ENCODE measurements around the gene SCN5A. TPM values are rescaled to one million over a fixed set of nuclear protein-coding genes. Genes with fewer than 3 reads are reported as not detected.

SCN5A gene
- total and polyA plus RNA-seq, 2 experiments from 2014 or later: 10.2 to 10.6 TPM

DNA sequence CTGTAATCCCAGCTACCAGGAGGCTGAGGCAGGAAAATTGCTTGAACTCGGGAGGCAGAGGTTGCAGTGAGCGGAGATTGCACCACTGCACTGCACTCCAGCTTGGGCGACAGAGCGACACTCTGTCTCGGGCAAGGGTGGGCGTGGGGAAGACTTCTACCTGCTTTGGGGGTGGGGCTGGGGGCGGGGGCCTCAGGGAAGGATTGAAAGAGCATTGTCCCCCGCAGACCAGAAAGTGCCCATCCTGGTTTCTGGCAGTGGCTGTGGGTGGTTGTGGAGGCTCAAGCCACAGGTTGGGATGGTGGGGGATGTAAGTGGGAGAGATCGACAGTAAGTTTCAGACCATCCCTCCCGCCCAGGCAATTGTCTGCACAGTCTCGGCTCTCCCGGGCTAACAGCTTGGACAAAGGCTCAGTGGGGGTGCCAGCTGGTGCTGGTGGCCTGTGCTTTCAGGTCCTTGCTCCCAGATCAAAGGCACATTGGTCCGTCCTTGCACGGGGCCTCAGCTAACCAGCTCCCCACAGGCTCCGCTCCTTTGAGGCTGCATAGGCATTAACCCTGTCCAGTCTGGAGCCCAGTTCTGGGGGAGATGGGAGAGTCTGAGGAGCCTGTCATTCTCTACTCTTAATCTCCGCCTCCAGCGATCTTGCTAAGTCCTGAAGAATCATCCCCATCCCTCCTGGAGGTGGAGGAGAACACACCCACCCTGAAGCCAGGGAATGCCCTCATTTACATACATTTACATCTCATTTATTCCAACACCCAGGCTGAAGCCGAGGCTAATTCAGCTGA lies 8.6 kb downstream of the SCN5A start:
- 0 out of 2 replicates have a peak, but pooled peaks cover 4% of the 10 kb centered on the region for H4K20me1 ChIP-seq (replicated peaks; ENCODE audit: insufficient read depth)
- H3K4me2 ChIP-seq: peak overlapping the region; percentile 40
- no peaks in the 10 kb centered on the region for H3K36me3 ChIP-seq (ENCODE audit: insufficient read depth)
- H3K27ac Mint-ChIP-seq: no peak overlapping the region
- H3K79me2 ChIP-seq (replicated peaks; ENCODE audit: insufficient read depth): no peaks in the 10 kb centered on the region
- no peaks in the 10 kb centered on the region for H3K9me2 ChIP-seq (ENCODE audit: insufficient read depth)
- ATAC-seq (peak; percentile 84), DNase-seq (ENCODE audit: low spot score) (peak; percentile 90)
- H3K27me3 Mint-ChIP-seq (ENCODE audit: insufficient read depth, low read depth, poor library complexity): peaks cover 15% of the 10 kb centered on the region
- no peak overlapping the region for H2AFZ ChIP-seq
- no peak overlapping the region for H3K27ac ChIP-seq (ENCODE audit: low read depth)
- peak overlapping the region; percentile 48 for H3K4me3 Mint-ChIP-seq
- H3K4me1 Mint-ChIP-seq: peaks cover 46% of the 10 kb centered on the region
- no peaks in the 10 kb centered on the region for H3F3A ChIP-seq (replicated peaks; ENCODE audit: low read depth)
- TF ChIP-seq CTCF (conservative IDR thresholded peaks at IDR 0.05; ENCODE audit: low read depth in 2 of 2): no peak
- TF ChIP-seq ETS1 (IDR thresholded peaks at IDR 0.05): no peak
- no peak for TF ChIP-seq STAT1 (IDR thresholded peaks at IDR 0.05; ENCODE audit: unreplicated experiment)
- TF ChIP-seq, protein P1, sequence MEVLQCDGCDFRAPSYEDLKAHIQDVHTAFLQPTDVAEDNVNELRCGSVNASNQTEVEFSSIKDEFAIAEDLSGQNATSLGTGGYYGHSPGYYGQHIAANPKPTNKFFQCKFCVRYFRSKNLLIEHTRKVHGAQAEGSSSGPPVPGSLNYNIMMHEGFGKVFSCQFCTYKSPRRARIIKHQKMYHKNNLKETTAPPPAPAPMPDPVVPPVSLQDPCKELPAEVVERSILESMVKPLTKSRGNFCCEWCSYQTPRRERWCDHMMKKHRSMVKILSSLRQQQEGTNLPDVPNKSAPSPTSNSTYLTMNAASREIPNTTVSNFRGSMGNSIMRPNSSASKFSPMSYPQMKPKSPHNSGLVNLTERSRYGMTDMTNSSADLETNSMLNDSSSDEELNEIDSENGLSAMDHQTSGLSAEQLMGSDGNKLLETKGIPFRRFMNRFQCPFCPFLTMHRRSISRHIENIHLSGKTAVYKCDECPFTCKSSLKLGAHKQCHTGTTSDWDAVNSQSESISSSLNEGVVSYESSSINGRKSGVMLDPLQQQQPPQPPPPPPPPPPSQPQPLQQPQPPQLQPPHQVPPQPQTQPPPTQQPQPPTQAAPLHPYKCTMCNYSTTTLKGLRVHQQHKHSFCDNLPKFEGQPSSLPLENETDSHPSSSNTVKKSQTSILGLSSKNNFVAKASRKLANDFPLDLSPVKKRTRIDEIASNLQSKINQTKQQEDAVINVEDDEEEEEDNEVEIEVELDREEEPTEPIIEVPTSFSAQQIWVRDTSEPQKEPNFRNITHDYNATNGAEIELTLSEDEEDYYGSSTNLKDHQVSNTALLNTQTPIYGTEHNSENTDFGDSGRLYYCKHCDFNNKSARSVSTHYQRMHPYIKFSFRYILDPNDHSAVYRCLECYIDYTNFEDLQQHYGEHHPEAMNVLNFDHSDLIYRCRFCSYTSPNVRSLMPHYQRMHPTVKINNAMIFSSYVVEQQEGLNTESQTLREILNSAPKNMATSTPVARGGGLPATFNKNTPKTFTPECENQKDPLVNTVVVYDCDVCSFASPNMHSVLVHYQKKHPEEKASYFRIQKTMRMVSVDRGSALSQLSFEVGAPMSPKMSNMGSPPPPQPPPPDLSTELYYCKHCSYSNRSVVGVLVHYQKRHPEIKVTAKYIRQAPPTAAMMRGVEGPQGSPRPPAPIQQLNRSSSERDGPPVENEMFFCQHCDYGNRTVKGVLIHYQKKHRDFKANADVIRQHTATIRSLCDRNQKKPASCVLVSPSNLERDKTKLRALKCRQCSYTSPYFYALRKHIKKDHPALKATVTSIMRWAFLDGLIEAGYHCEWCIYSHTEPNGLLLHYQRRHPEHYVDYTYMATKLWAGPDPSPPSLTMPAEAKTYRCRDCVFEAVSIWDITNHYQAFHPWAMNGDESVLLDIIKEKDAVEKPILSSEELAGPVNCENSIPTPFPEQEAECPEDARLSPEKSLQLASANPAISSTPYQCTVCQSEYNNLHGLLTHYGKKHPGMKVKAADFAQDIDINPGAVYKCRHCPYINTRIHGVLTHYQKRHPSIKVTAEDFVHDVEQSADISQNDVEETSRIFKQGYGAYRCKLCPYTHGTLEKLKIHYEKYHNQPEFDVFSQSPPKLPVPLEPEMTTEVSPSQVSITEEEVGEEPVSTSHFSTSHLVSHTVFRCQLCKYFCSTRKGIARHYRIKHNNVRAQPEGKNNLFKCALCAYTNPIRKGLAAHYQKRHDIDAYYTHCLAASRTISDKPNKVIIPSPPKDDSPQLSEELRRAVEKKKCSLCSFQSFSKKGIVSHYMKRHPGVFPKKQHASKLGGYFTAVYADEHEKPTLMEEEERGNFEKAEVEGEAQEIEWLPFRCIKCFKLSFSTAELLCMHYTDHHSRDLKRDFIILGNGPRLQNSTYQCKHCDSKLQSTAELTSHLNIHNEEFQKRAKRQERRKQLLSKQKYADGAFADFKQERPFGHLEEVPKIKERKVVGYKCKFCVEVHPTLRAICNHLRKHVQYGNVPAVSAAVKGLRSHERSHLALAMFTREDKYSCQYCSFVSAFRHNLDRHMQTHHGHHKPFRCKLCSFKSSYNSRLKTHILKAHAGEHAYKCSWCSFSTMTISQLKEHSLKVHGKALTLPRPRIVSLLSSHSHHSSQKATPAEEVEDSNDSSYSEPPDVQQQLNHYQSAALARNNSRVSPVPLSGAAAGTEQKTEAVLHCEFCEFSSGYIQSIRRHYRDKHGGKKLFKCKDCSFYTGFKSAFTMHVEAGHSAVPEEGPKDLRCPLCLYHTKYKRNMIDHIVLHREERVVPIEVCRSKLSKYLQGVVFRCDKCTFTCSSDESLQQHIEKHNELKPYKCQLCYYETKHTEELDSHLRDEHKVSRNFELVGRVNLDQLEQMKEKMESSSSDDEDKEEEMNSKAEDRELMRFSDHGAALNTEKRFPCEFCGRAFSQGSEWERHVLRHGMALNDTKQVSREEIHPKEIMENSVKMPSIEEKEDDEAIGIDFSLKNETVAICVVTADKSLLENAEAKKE (CRISPR knock-in tag; IDR thresholded peaks at IDR 0.05): peak; percentile 18; the same call in 1 of the 2 replicates
- no peak for TF ChIP-seq EZH2 (IDR thresholded peaks at IDR 0.05; ENCODE audit: low read depth, unreplicated experiment)
- TF ChIP-seq ZNF114 (CRISPR knock-in tag; IDR thresholded peaks at IDR 0.05): no peak
- TF ChIP-seq CREB1 (CRISPR knock-in tag; IDR thresholded peaks at IDR 0.05; ENCODE audit: low read depth): no peak
- no peak for TF ChIP-seq JUNB (IDR thresholded peaks at IDR 0.05; ENCODE audit: unreplicated experiment)
- no peak for TF ChIP-seq EZH2phosphoT487 (IDR thresholded peaks at IDR 0.05; ENCODE audit: unreplicated experiment)
- no peaks in the 10 kb centered on the region for H3K27me3 ChIP-seq (ENCODE audit: insufficient read depth)
- peak overlapping the region; percentile 21 for H3K4me3 ChIP-seq
- H3K4me1 ChIP-seq (ENCODE audit: insufficient read depth): peaks cover 36% of the 10 kb centered on the region
- H3K36me3 Mint-ChIP-seq (ENCODE audit: low read depth): no peaks in the 10 kb centered on the region
- H3K9me3 Mint-ChIP-seq: no peaks in the 10 kb centered on the region
